SK-N-MC (cell line): ENCODE measurements around the gene CCDC33.

Experiments
- DNase-seq: peaks from one replicate; pipeline ENCODE4 v3.0.0-alpha.2; 2011; ENCODE audit warnings: low read depth, low spot score
- H3K27ac ChIP-seq: fragments of 200-600 bp; sonication (generic); 2 replicates; pipeline ENCODE4 v1.5.1; 2016; ENCODE audit warnings: mixed run types
- H3K36me3 ChIP-seq: fragments of 200-600 bp; sonication (generic); 2 replicates; pipeline ENCODE4 v1.6.1; 2017; ENCODE audit warnings: antibody characterized with exemption, low read length, mixed read lengths; ENCODE audit not compliant: insufficient read depth
- H3K4me3 ChIP-seq: fragments of 200-600 bp; sonication (generic); 2 replicates; pipeline ENCODE4 v1.5.1; 2016
- H3K9ac ChIP-seq: fragments of 200-600 bp; sonication (generic); 2 replicates; pipeline ENCODE4 v1.8.0; 2017; ENCODE audit warnings: mixed run types, mixed read lengths; ENCODE audit not compliant: insufficient read length
- H3K9me3 ChIP-seq: fragments of 200-600 bp; sonication (generic); 2 replicates; pipeline ENCODE4 v1.6.1; 2017; ENCODE audit warnings: low read depth, mild to moderate bottlenecking, antibody characterized with exemption, low read length, moderate library complexity, mixed read lengths
- EZH2 ChIP-seq: fragments of 200-600 bp; sonication (generic); IDR thresholded peaks from one replicate; pipeline ENCODE4 v1.6.1; 2017; ENCODE audit warnings: antibody characterized with exemption
- FOXP2 ChIP-seq: optimal IDR thresholded peaks from 2 replicates; pipeline ENCODE3; 2011; ENCODE audit warnings: mild to moderate bottlenecking, moderate library complexity; ENCODE audit not compliant: insufficient read depth; ENCODE audit errors: extremely low read length, control extremely low read depth
- POLR2AphosphoS5 ChIP-seq: IDR thresholded peaks from 2 replicates; pipeline ENCODE4 v1.6.1; 2012; ENCODE audit warnings: mild to moderate bottlenecking, low read depth, low read length, borderline replicate concordance

CCDC33 gene

DNA sequence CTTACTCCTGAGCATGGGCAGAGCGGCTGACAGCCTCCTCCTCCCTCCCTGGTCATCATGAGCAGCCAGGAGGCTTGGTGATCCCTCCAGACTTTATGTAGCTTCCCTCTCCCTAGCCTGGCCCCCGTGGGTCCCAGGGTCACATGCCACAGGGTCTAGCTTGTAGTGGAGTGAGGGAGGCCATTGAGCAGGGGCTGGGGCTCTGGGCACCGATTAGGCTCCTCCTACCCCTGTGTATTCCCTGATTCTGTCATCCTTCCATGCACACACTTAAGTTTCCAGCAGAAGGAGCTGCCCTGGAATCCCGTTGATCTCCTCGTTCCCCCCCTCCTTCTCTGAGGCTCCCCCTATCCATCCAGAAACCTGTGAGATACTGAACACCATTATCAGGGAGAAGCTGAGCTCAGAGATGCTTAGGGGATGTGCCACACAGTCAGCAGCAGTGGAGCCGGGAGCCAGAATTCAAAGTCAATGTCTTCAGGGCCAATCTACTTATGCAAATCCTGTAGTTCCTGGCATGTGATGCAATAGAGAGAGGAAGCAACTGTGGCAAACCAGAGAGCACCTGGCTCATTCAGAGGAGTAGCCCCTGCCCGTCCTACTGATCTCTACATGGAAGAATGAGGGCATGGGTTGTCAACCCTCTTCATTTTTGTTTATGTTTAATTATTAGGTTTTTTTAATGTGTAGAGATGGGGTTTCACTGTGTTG, 17.2 kb downstream of the CCDC33 start:
- Histone ChIP-seq H3K36me3 (no peaks in the 10 kb centered on the region), H3K9ac (no peak overlapping the region), H3K9me3 (no peaks in the 10 kb centered on the region), H3K27ac (no peak overlapping the region), H3K4me3 (no peak overlapping the region)
- no peak for DNase-seq
- TF ChIP-seq FOXP2 (no peak), POLR2AphosphoS5 (no peak), EZH2 (no peak)

DNA sequence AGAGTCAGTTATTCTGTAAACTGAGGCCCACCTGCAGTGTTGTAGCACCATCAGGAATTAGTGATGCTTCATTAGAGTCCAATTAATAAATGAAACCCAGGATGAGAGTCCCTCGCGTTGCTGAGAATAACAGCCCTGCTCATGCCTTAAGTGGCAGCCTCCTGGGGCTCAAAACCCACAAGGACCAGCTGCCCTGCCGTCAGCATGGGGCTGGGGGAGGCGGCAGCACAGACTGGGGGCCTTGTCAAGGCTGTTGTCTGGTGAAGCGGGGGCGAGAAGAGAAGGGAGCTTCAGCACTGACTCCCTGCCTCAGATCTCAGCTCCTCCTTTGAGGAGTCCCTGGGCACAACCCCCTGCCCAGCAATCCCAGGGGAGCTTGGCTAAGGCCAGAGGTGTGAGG, 21.0 kb downstream of the CCDC33 start:
- Histone ChIP-seq H3K27ac (no peak overlapping the region), H3K36me3 (no peaks in the 10 kb centered on the region), H3K9me3 (no peaks in the 10 kb centered on the region), H3K4me3 (no peak overlapping the region), H3K9ac (no peak overlapping the region)
- TF ChIP-seq POLR2AphosphoS5 (no peak), EZH2 (no peak), FOXP2 (no peak)
- DNase-seq = no peak

DNA sequence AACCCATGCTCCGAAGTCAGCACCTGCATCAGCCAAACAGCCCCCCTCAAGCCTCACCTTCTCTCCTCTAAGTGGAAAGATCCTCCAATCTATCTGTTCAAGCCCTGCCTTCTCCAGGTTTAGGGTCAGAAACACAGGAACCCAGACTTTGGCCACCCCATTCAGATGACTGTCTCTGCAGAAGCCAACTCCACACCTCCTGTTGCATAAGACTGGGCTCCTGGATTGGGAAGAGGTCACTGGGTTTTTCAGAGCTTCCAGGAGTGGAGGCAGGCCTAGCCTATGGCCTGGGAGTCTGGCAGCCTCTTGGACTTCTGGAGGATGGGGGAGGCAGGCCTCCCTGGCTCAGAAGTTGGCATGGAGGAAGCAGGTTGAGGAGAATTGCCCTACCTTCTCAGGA, 21.5 kb downstream of the CCDC33 start:
- H3K9me3 ChIP-seq = no peaks in the 10 kb centered on the region
- H3K4me3 ChIP-seq = no peak overlapping the region
- TF ChIP-seq POLR2AphosphoS5 (no peak), EZH2 (no peak), FOXP2 (no peak)
- H3K27ac ChIP-seq = no peak overlapping the region
- no peaks in the 10 kb centered on the region for H3K36me3 ChIP-seq
- H3K9ac ChIP-seq = no peak overlapping the region
- no peak for DNase-seq

DNA sequence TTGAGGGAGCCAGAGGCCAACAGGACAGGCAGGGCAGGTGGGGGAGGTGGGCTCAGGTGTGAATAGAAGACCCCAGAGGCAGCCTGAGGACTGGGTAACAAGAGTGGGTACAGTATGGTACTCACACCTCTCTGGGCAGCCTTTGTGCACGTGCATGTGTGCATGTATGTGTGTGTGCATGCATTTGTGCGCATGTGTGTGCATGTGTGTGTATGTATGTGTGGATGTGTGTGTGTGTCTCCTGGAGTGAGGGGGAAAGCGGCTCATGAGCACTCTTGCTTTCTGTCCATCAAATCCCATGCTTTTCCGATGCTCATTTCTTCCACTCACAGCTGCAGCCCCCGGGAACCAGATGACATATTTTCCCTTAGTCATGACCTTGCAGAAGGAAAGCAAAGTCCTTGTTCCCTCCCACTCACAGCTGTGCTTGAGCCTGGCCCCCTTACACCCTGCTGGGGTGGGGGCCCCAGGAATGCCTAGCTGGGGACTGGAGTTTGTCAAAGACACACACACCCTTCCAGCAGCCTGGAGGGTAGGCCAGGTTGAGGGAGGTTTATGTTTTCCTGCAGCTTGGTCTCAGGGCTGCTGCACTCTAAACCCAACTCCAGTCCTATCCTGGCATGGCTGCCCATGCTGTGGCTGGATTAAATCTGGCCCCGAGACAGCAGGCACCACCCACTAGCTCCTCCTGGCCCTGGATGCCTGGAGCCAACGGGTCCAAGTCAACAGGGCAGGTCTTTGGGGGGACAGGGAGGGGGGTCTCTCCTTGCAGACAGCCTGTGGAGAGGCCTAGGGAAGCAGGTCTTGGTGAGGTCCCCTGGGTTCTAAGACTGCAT, 22.5 kb downstream of the CCDC33 start:
- H3K9ac ChIP-seq = no peak overlapping the region
- TF ChIP-seq FOXP2 (no peak), EZH2 (no peak), POLR2AphosphoS5 (no peak)
- no peaks in the 10 kb centered on the region for H3K9me3 ChIP-seq
- peak overlapping the region; percentile 12; the same call in 1 of the 2 replicates for H3K4me3 ChIP-seq
- no peak for DNase-seq
- no peak overlapping the region for H3K27ac ChIP-seq
- no peaks in the 10 kb centered on the region for H3K36me3 ChIP-seq

DNA sequence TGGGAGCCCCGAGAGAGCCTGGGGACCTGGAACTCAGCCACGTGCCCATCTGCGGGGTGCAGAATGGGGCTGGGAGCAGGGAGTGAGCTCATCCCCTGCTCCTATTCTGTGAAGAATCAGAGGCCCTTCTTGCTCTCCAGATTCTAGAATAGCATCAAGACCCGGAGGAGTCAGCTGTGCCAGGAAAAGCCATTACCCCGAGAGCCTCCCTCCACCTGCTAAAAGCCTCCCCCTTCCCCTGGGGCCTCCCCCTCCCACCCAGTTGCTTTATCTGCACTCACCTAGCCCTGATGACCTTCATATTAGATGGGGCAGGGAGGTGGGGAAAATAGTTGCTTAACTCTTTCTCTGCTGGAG, 23.1 kb downstream of the CCDC33 start:
- Histone ChIP-seq H3K9me3 (no peaks in the 10 kb centered on the region), H3K4me3 (no peak overlapping the region), H3K9ac (no peak overlapping the region), H3K27ac (no peak overlapping the region), H3K36me3 (no peaks in the 10 kb centered on the region)
- TF ChIP-seq EZH2 (no peak), POLR2AphosphoS5 (no peak), FOXP2 (no peak)
- no peak for DNase-seq

DNA sequence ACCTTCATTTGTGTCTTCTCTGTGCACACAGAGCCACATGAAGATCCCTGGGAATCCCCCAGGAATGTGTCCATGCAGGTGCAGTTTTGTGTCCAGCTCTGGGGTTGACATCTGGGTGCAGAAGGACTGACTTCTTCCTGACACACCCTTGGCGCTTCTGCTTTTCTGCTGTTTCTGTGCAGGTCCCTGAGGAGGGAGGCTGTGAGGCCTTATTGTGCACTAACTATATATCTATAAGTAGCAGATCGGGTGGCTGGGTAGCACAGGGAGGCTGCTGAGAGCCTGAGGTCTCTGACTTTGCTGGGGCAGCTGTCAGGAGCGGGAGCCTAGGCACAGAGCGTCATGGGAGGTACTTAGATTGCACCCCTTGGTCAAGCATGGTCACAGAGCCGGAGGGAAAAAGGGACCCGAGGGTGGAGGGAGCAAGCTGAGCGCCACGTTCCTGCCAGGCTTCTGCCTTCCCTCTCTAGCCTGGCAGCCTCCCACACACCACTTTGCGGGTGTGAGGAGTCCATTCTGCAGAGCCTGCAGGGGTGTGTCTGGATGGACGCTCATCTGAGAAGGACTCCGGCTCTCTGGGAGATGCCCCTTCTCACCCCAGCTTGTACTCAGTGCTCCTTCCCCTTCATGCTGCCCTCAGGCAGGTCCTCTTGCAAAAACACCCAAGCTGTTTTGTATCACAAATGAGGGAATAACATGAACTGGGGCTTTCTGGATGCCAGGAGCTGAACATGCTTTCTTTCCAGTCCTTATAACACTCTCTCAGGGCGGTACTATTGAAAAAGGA, 23.9 kb downstream of the CCDC33 start:
- TF ChIP-seq POLR2AphosphoS5 (no peak), FOXP2 (no peak), EZH2 (no peak)
- DNase-seq = no peak

DNA sequence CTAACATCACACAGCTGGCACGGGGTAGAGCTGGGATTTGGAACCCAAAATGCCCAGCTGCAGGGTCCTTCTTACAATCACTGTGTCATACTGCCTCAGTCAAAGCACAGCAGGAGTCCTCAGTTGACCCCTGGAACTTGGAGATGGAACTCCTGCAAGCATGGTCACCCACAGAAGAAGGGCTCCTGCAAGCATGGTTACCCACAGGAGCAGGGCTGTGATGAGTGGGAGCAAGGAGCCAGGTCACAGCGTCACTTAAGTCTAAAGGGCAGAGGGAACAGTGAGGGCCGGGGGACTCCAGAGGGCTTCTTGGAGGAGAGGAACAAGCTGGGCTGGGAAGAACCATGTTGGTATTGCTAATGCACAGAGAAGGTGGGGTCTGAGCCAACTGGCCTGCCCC, 24.9 kb downstream of the CCDC33 start:
- no peak for DNase-seq
- Histone ChIP-seq H3K4me3 (no peak overlapping the region), H3K27ac (no peak overlapping the region), H3K9me3 (no peaks in the 10 kb centered on the region), H3K9ac (no peak overlapping the region), H3K36me3 (no peaks in the 10 kb centered on the region)
- TF ChIP-seq FOXP2 = no peak
- TF ChIP-seq POLR2AphosphoS5 = no peak

More for the DNA sequence above, 23.9 kb downstream of the CCDC33 start:
- Histone ChIP-seq H3K27ac (no peak overlapping the region), H3K9me3 (no peaks in the 10 kb centered on the region), H3K9ac (no peak overlapping the region), H3K36me3 (no peaks in the 10 kb centered on the region), H3K4me3 (no peak overlapping the region)

DNA sequence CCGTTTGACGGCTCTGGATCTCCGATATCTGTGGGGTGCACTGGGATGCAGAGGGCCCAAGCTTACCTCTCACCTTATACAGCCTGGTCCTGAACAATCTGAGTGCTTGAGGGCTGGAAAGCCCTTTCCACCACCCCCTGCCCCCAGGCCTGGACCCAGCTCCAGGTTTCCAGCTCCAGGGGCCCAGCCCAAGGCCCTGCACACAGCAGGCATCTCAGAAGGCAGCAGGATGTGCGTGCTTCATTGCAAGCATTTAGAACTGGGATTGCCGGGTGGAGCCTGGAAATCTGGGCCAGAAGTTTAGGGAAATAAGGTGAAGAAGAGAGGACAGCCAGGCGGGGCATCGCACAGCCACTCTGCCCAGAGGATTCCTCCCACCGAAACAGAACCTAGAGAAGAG, 25.6 kb downstream of the CCDC33 start:
- no peak overlapping the region for H3K9ac ChIP-seq
- TF ChIP-seq EZH2 (no peak), POLR2AphosphoS5 (no peak), FOXP2 (no peak)
- no peaks in the 10 kb centered on the region for H3K36me3 ChIP-seq
- DNase-seq = no peak
- no peak overlapping the region for H3K27ac ChIP-seq
- H3K9me3 ChIP-seq = no peaks in the 10 kb centered on the region
- H3K4me3 ChIP-seq = no peak overlapping the region
